Ishikawa (cell line): ENCODE measurements around the gene PMEL.

Experiments
- CEBPB ChIP-seq: IDR thresholded peaks from 2 replicates; pipeline ENCODE4 v1.6.1; 2012
- CREB1 ChIP-seq: IDR thresholded peaks from 2 replicates; pipeline ENCODE4 v1.6.1; 2012; ENCODE audit warnings: low read depth
- EGR1 ChIP-seq: IDR thresholded peaks from 2 replicates; pipeline ENCODE4 v1.6.1; 2012
- EP300 ChIP-seq: IDR thresholded peaks from 2 replicates; pipeline ENCODE4 v1.6.1; 2012; ENCODE audit warnings: borderline replicate concordance
- FOXM1 ChIP-seq: IDR thresholded peaks from 2 replicates; pipeline ENCODE4 v1.6.1; 2012; ENCODE audit warnings: low read depth, borderline replicate concordance
- NFIC ChIP-seq: IDR thresholded peaks from 2 replicates; pipeline ENCODE4 v1.6.1; 2012
- RAD21 ChIP-seq: IDR thresholded peaks from 2 replicates; pipeline ENCODE4 v1.6.1; 2012; ENCODE audit warnings: low read depth
- TAF1 ChIP-seq: IDR thresholded peaks from 2 replicates; pipeline ENCODE4 v1.6.1; 2012; ENCODE audit warnings: low read depth, mild to moderate bottlenecking
- TCF12 ChIP-seq: IDR thresholded peaks from 2 replicates; pipeline ENCODE4 v1.6.1; 2012; ENCODE audit warnings: low read depth
- TEAD4 ChIP-seq: IDR thresholded peaks from 2 replicates; pipeline ENCODE4 v1.6.1; 2012
- YY1 ChIP-seq: IDR thresholded peaks from 2 replicates; pipeline ENCODE4 v1.6.1; 2012; ENCODE audit warnings: low read depth
- ZBTB7A ChIP-seq: IDR thresholded peaks from 2 replicates; pipeline ENCODE4 v1.6.1; 2012; ENCODE audit warnings: low read depth
- TF ChIP-seq, protein P1 (sequence below): IDR thresholded peaks from 2 replicates; pipeline ENCODE4 v1.6.1; 2012
- TF ChIP-seq, protein P2 (sequence below): IDR thresholded peaks from 2 replicates; pipeline ENCODE4 v1.6.1; 2012; ENCODE audit warnings: low read depth, mild to moderate bottlenecking
- TF ChIP-seq, protein P3 (sequence below): IDR thresholded peaks from 2 replicates; pipeline ENCODE4 v1.6.1; 2012

The PMEL gene

GRCh38 chr12:55984861-55985260 lies 19.0 kb upstream of the PMEL start:
- TF ChIP-seq FOXM1: no peak
- no peak for TF ChIP-seq CEBPB
- TF ChIP-seq EGR1: no peak
- no peak for TF ChIP-seq TCF12
- TF ChIP-seq, protein P1, sequence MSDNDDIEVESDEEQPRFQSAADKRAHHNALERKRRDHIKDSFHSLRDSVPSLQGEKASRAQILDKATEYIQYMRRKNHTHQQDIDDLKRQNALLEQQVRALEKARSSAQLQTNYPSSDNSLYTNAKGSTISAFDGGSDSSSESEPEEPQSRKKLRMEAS: no peak
- no peak for TF ChIP-seq NFIC
- TF ChIP-seq, protein P2, sequence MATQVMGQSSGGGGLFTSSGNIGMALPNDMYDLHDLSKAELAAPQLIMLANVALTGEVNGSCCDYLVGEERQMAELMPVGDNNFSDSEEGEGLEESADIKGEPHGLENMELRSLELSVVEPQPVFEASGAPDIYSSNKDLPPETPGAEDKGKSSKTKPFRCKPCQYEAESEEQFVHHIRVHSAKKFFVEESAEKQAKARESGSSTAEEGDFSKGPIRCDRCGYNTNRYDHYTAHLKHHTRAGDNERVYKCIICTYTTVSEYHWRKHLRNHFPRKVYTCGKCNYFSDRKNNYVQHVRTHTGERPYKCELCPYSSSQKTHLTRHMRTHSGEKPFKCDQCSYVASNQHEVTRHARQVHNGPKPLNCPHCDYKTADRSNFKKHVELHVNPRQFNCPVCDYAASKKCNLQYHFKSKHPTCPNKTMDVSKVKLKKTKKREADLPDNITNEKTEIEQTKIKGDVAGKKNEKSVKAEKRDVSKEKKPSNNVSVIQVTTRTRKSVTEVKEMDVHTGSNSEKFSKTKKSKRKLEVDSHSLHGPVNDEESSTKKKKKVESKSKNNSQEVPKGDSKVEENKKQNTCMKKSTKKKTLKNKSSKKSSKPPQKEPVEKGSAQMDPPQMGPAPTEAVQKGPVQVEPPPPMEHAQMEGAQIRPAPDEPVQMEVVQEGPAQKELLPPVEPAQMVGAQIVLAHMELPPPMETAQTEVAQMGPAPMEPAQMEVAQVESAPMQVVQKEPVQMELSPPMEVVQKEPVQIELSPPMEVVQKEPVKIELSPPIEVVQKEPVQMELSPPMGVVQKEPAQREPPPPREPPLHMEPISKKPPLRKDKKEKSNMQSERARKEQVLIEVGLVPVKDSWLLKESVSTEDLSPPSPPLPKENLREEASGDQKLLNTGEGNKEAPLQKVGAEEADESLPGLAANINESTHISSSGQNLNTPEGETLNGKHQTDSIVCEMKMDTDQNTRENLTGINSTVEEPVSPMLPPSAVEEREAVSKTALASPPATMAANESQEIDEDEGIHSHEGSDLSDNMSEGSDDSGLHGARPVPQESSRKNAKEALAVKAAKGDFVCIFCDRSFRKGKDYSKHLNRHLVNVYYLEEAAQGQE: no peak
- TF ChIP-seq ZBTB7A: no peak
- no peak for TF ChIP-seq EP300
- no peak for TF ChIP-seq TEAD4
- no peak for TF ChIP-seq YY1
- TF ChIP-seq, protein P3, sequence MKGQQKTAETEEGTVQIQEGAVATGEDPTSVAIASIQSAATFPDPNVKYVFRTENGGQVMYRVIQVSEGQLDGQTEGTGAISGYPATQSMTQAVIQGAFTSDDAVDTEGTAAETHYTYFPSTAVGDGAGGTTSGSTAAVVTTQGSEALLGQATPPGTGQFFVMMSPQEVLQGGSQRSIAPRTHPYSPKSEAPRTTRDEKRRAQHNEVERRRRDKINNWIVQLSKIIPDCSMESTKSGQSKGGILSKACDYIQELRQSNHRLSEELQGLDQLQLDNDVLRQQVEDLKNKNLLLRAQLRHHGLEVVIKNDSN: no peak
- no peak for TF ChIP-seq RAD21
- TF ChIP-seq CREB1: no peak
- TF ChIP-seq TAF1: no peak

GRCh38 chr12:55983232-55983842 lies 17.5 kb upstream of the PMEL start:
- TF ChIP-seq TEAD4: no peak
- TF ChIP-seq, protein P2: no peak

- TF ChIP-seq YY1: no peak
- TF ChIP-seq NFIC: no peak
- TF ChIP-seq FOXM1: no peak
- no peak for TF ChIP-seq EGR1
- no peak for TF ChIP-seq TEAD4
- TF ChIP-seq, protein P3: no peak
Observed at GRCh38 chr12:55982319-55982936, 16.6 kb upstream of the PMEL start.

- TF ChIP-seq NFIC (no peak), EGR1 (no peak), YY1 (no peak), CEBPB (no peak)
- TF ChIP-seq, protein P2: no peak
Observed at GRCh38 chr12:55979069-55979468, 13.2 kb upstream of the PMEL start.

DNA sequence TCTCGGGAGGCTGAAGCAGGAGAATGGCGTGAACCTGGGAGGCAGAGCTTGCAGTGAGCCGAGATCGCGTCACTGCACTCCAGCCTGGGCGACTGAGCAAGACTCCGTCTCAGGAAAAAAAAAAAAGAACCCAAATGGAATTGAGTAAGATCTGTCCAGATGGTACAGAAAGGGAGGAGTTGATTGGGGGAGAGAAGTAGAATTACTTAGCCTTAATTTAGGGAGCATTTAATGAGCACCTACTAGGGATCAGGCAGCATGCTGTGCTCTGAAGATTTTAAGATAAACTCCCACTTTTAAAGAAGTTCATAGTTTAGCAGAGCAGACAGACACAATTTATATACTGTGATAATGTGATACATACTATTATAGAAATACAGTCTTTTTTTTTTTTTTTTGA lies 12.6 kb upstream of the PMEL start:
- TF ChIP-seq EP300: no peak
- TF ChIP-seq TEAD4: no peak

DNA sequence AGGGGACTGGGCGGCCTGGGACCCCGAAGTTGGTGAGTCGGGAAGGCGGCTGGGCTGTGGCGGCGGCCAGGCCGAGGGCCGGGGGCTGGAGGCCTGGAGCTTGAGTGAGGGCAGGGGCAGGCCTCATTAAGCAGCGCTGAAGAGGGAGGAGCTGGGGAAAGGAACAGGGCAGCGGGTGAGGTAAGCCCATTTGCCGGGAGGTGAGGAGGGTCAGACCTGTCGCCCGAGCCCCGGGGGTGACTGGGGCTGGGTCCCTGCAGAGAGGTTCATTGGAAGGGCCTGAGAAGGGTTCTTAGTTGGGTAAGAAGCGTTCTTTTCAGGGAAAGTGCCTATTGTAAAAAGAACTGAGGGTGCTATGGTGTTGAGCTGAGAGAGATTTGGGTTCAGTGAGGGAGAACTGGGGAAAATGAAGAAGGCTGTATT lies 8.5 kb upstream of the PMEL start:
- TF ChIP-seq EGR1: peak; percentile 35; the same call in 1 of the 2 replicates
- 0 out of 2 replicates have a peak, but pooled peaks have one; percentile 13 for TF ChIP-seq EP300
- no peak; the same call in 1 of the 2 replicates for TF ChIP-seq YY1
- TF ChIP-seq TEAD4: no peak
- TF ChIP-seq TAF1: no peak
- TF ChIP-seq CREB1: no peak
- TF ChIP-seq, protein P2: no peak
- TF ChIP-seq CEBPB: no peak
- TF ChIP-seq, protein P1: peak; percentile 45; the same call in 1 of the 2 replicates
- TF ChIP-seq TCF12: no peak
- TF ChIP-seq NFIC: no peak
- TF ChIP-seq, protein P3: no peak
- no peak; the same call in 1 of the 2 replicates for TF ChIP-seq FOXM1
- no peak for TF ChIP-seq RAD21
- TF ChIP-seq ZBTB7A: peak; percentile 83
